ENCODE data around the gene DOCK8. TPM values are rescaled to one million over a fixed set of nuclear protein-coding genes. Genes with fewer than 3 reads are reported as not detected.

The DOCK8 gene
- total RNA-seq, 1 donor = 73.2 TPM

GRCh38 chr9:265209-265870 is 50.7 kb downstream of the DOCK8 start:
- DNase-seq (ENCODE audit: low read depth in 2 of 3, low spot score in 2 of 3) = no peak

- no peak for DNase-seq (ENCODE audit: low read depth in 2 of 3, low spot score in 2 of 3)
Observed at GRCh38 chr9:266228-266627, 51.6 kb downstream of the DOCK8 start.

- DNase-seq (ENCODE audit: low read depth in 2 of 3, low spot score in 2 of 3) = no peak
Observed at GRCh38 chr9:268616-269015, 54.0 kb downstream of the DOCK8 start.

- no peak for DNase-seq (ENCODE audit: low read depth in 2 of 3, low spot score in 2 of 3)
Observed at GRCh38 chr9:269081-269711, 54.5 kb downstream of the DOCK8 start.

GRCh38 chr9:270657-271237 is 56.1 kb downstream of the DOCK8 start:
- DNase-seq (ENCODE audit: low read depth in 2 of 3, low spot score in 2 of 3) = no peak

- DNase-seq (ENCODE audit: low read depth in 2 of 3, low spot score in 2 of 3) = peak; percentile 66 to 95 (median 88)
Observed at GRCh38 chr9:272251-273213, 57.9 kb downstream of the DOCK8 start.

- no peak for DNase-seq (ENCODE audit: low read depth in 2 of 3, low spot score in 2 of 3)
Observed at GRCh38 chr9:274406-274805, 59.7 kb downstream of the DOCK8 start.

- DNase-seq (ENCODE audit: low read depth in 2 of 3, low spot score in 2 of 3) = peak in 2 of 3 donors; percentile 73 to 87
Observed at GRCh38 chr9:277601-278295, 63.1 kb downstream of the DOCK8 start.

GRCh38 chr9:278651-279050 is 64.0 kb downstream of the DOCK8 start:
- DNase-seq (ENCODE audit: low read depth in 2 of 3, low spot score in 2 of 3) = no peak

GRCh38 chr9:279674-280073 is 65.0 kb downstream of the DOCK8 start:
- no peak for DNase-seq (ENCODE audit: low read depth in 2 of 3, low spot score in 2 of 3)

- peak in 1 of 3 donors; percentile 38 for DNase-seq (ENCODE audit: low read depth in 2 of 3, low spot score in 2 of 3)
Observed at GRCh38 chr9:281741-282645, 67.3 kb downstream of the DOCK8 start.

GRCh38 chr9:286071-286740 is 71.5 kb downstream of the DOCK8 start:
- DNase-seq (ENCODE audit: low read depth in 2 of 3, low spot score in 2 of 3) = no peak

- DNase-seq (ENCODE audit: low read depth in 2 of 3, low spot score in 2 of 3) = no peak
Observed at GRCh38 chr9:289121-289520, 74.5 kb downstream of the DOCK8 start.

- DNase-seq (ENCODE audit: low read depth in 2 of 3, low spot score in 2 of 3) = no peak
Observed at GRCh38 chr9:292915-293314, 78.2 kb downstream of the DOCK8 start.

GRCh38 chr9:295576-295975 is 80.9 kb downstream of the DOCK8 start:
- no peak for DNase-seq (ENCODE audit: low read depth in 2 of 3, low spot score in 2 of 3)

- DNase-seq (ENCODE audit: low read depth in 2 of 3, low spot score in 2 of 3) = no peak
Observed at GRCh38 chr9:296411-296810, 81.7 kb downstream of the DOCK8 start.

GRCh38 chr9:297104-297972 is 82.7 kb downstream of the DOCK8 start:
- DNase-seq (ENCODE audit: low read depth in 2 of 3, low spot score in 2 of 3) = peak in 2 of 3 donors; percentile 91 to 95

GRCh38 chr9:303502-303901 is 88.8 kb downstream of the DOCK8 start:
- DNase-seq (ENCODE audit: low read depth in 2 of 3, low spot score in 2 of 3) = no peak
